Measurements from ENCODE around the gene FAIM2. TPM values are rescaled to one million over a fixed set of nuclear protein-coding genes. Genes with fewer than 3 reads are reported as not detected.

FAIM2 gene
- total RNA-seq, 2 experiments from 2014 or later: 0.53 to 0.91 TPM

- intact Hi-C loops (cut with DNase I, micrococcal nuclease): loop anchor here (1.0 to 2.0 kb wide), 8 partner anchors 15 to 259 kb away; partner anchors contain the start of genes TMBIM6 (in 2 of the 2), BCDIN3D (in 1 of the 2), FMNL3 (in 1 of the 2) and MCRS1 (in 1 of the 2)
- peak overlapping the region; percentile 86 for H3K4me3 Mint-ChIP-seq
- H3K36me3 Mint-ChIP-seq (ENCODE audit: low read depth): no peaks in the 10 kb centered on the region
Measured at GRCh38 chr12:49827401-49828099, 76.2 kb downstream of the FAIM2 start.

DNA sequence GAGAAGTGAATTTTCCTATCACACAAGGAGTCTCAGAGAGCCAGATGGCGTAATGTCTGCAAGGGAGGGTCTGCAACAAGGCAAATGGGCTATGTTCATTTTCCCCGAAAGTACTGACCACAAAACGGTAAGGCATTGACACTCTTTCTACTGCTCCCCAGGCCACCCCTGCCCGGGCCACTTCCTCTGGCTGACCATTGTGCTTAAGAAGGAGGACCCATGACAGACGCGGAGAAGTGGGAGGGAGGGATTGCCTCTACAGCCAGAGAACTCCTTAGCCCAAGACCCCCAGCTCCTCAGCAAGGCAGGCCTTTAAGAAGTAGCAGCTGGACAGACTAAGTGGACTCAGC is 76.7 kb downstream of the FAIM2 start:
- H3K4me3 Mint-ChIP-seq: peak overlapping the region; percentile 86
- no peaks in the 10 kb centered on the region for H3K36me3 Mint-ChIP-seq (ENCODE audit: low read depth)
- ChIA-PET CTCF (interaction anchor here (0.5 to 4.4 kb wide), 8 partner anchors 13 to 141 kb away, joined by 3 to 44 read pairs (median 4); partner anchors contain the start of gene BCDIN3D), POLR2A (interaction anchor here (2.8 kb wide), 1 partner anchor 86 kb away, joined by 9 read pairs; the partner anchor contains the start of gene TMBIM6)
- H3K4me1 Mint-ChIP-seq: peaks cover 26% of the 10 kb centered on the region
- intact Hi-C loops (cut with DNase I, micrococcal nuclease): no loop called here
- no peak overlapping the region for H3K27ac Mint-ChIP-seq
- DNase-seq: no peak
- ATAC-seq: no peak
- no peaks in the 10 kb centered on the region for H3K27me3 Mint-ChIP-seq
- H3K9me3 Mint-ChIP-seq (ENCODE audit: low read depth): no peaks in the 10 kb centered on the region

More at GRCh38 chr12:49827401-49828099, 76.2 kb downstream of the FAIM2 start:
- DNase-seq (peak; percentile 62), ATAC-seq (no peak)
- Mint-ChIP-seq H3K27me3 (no peaks in the 10 kb centered on the region), H3K4me1 (peaks cover 25% of the 10 kb centered on the region), H3K27ac (no peak overlapping the region), H3K9me3 (ENCODE audit: low read depth) (no peaks in the 10 kb centered on the region)
- POLR2A ChIA-PET: interaction anchor here (1.0 to 2.8 kb wide), 3 partner anchors 11 to 86 kb away, joined by 4 to 9 read pairs (median 8); partner anchors contain the start of genes BCDIN3D and TMBIM6
- CTCF ChIA-PET: interaction anchor here (0.5 to 4.4 kb wide), 11 partner anchors 12 to 937 kb away, joined by 3 to 44 read pairs (median 4); partner anchors contain the start of genes ATF1, BCDIN3D and TMBIM6

- ChIA-PET POLR2A (interaction anchor here (1.0 to 2.8 kb wide), 2 partner anchors 12 to 85 kb away, joined by 3 to 9 read pairs; partner anchors contain the start of gene TMBIM6), CTCF (interaction anchor here (0.9 to 4.4 kb wide), 5 partner anchors 17 to 114 kb away, joined by 3 to 23 read pairs (median 4); partner anchors contain the start of genes BCDIN3D and TMBIM6)
- intact Hi-C loops (cut with DNase I, micrococcal nuclease): no loop called here
- peaks cover 36% of the 10 kb centered on the region for H3K4me1 Mint-ChIP-seq
- no peaks in the 10 kb centered on the region for H3K27me3 Mint-ChIP-seq
- no peaks in the 10 kb centered on the region for H3K9me3 Mint-ChIP-seq (ENCODE audit: low read depth)
- no peak overlapping the region for H3K27ac Mint-ChIP-seq
- H3K36me3 Mint-ChIP-seq (ENCODE audit: low read depth): no peaks in the 10 kb centered on the region
- no peak for ATAC-seq
- H3K4me3 Mint-ChIP-seq: no peak overlapping the region
- no peak for DNase-seq
Measured at GRCh38 chr12:49825971-49826421, 77.7 kb downstream of the FAIM2 start.

- Mint-ChIP-seq H3K27me3 (no peaks in the 10 kb centered on the region), H3K27ac (no peak overlapping the region), H3K4me3 (no peak overlapping the region), H3K4me1 (peaks cover 42% of the 10 kb centered on the region), H3K36me3 (ENCODE audit: low read depth) (no peaks in the 10 kb centered on the region), H3K9me3 (ENCODE audit: low read depth) (no peaks in the 10 kb centered on the region)
- ATAC-seq (no peak), DNase-seq (no peak)
- intact Hi-C loops (cut with DNase I, micrococcal nuclease): no loop called here
- POLR2A ChIA-PET: interaction anchor here (2.8 kb wide), 1 partner anchor 84 kb away, joined by 9 read pairs; the partner anchor contains the start of gene TMBIM6
- CTCF ChIA-PET: interaction anchor here (0.9 to 2.8 kb wide), 3 partner anchors 63 to 84 kb away, joined by 4 to 6 read pairs (median 4); partner anchors contain the start of gene TMBIM6
Measured at GRCh38 chr12:49825360-49825970, 78.2 kb downstream of the FAIM2 start.

GRCh38 chr12:49824895-49825294 is 78.8 kb downstream of the FAIM2 start:
- Mint-ChIP-seq H3K36me3 (ENCODE audit: low read depth) (no peaks in the 10 kb centered on the region), H3K27me3 (no peaks in the 10 kb centered on the region), H3K27ac (no peak overlapping the region), H3K4me3 (no peak overlapping the region), H3K9me3 (ENCODE audit: low read depth) (no peaks in the 10 kb centered on the region), H3K4me1 (peaks cover 42% of the 10 kb centered on the region)
- ATAC-seq (no peak), DNase-seq (no peak)
- ChIA-PET POLR2A (interaction anchor here (2.8 kb wide), 1 partner anchor 84 kb away, joined by 9 read pairs; the partner anchor contains the start of gene TMBIM6), CTCF (interaction anchor here (2.8 kb wide), 1 partner anchor 62 kb away, joined by 6 read pairs; no protein-coding TSS in a partner anchor)
- intact Hi-C loops (cut with DNase I, micrococcal nuclease): no loop called here

GRCh38 chr12:49824416-49824815 is 79.3 kb downstream of the FAIM2 start:
- DNase-seq (no peak), ATAC-seq (no peak)
- Mint-ChIP-seq H3K36me3 (ENCODE audit: low read depth) (no peaks in the 10 kb centered on the region), H3K4me1 (peaks cover 41% of the 10 kb centered on the region), H3K27me3 (no peaks in the 10 kb centered on the region), H3K4me3 (no peak overlapping the region), H3K27ac (no peak overlapping the region), H3K9me3 (ENCODE audit: low read depth) (no peaks in the 10 kb centered on the region)
- ChIA-PET CTCF (interaction anchor here (2.8 kb wide), 1 partner anchor 62 kb away, joined by 6 read pairs; no protein-coding TSS in a partner anchor), POLR2A (interaction anchor here (2.8 kb wide), 1 partner anchor 83 kb away, joined by 9 read pairs; the partner anchor contains the start of gene TMBIM6)
- intact Hi-C loops (cut with DNase I, micrococcal nuclease): no loop called here

- DNase-seq (no peak), ATAC-seq (no peak)
- ChIA-PET CTCF (interaction anchor here (2.8 kb wide), 1 partner anchor 62 kb away, joined by 6 read pairs; no protein-coding TSS in a partner anchor), POLR2A (no interaction called here)
- Mint-ChIP-seq H3K27me3 (no peaks in the 10 kb centered on the region), H3K4me1 (peaks cover 37% of the 10 kb centered on the region), H3K4me3 (no peak overlapping the region), H3K36me3 (ENCODE audit: low read depth) (no peaks in the 10 kb centered on the region), H3K27ac (no peak overlapping the region), H3K9me3 (ENCODE audit: low read depth) (no peaks in the 10 kb centered on the region)
- intact Hi-C loops (cut with DNase I, micrococcal nuclease): no loop called here
Measured at GRCh38 chr12:49823951-49824350, 79.7 kb downstream of the FAIM2 start.

GRCh38 chr12:49823350-49823749 is 80.3 kb downstream of the FAIM2 start:
- no peaks in the 10 kb centered on the region for H3K36me3 Mint-ChIP-seq (ENCODE audit: low read depth)
- DNase-seq (no peak), ATAC-seq (no peak)
- H3K4me1 Mint-ChIP-seq: peaks cover 31% of the 10 kb centered on the region
- H3K9me3 Mint-ChIP-seq (ENCODE audit: low read depth): no peaks in the 10 kb centered on the region
- ChIA-PET POLR2A (no interaction called here), CTCF (interaction anchor here (0.6 to 2.8 kb wide), 3 partner anchors 61 to 399 kb away, joined by 3 to 6 read pairs (median 6); no protein-coding TSS in a partner anchor)
- H3K27ac Mint-ChIP-seq: no peak overlapping the region
- H3K4me3 Mint-ChIP-seq: no peak overlapping the region
- H3K27me3 Mint-ChIP-seq: no peaks in the 10 kb centered on the region
- intact Hi-C loops (cut with DNase I, micrococcal nuclease): no loop called here

DNA sequence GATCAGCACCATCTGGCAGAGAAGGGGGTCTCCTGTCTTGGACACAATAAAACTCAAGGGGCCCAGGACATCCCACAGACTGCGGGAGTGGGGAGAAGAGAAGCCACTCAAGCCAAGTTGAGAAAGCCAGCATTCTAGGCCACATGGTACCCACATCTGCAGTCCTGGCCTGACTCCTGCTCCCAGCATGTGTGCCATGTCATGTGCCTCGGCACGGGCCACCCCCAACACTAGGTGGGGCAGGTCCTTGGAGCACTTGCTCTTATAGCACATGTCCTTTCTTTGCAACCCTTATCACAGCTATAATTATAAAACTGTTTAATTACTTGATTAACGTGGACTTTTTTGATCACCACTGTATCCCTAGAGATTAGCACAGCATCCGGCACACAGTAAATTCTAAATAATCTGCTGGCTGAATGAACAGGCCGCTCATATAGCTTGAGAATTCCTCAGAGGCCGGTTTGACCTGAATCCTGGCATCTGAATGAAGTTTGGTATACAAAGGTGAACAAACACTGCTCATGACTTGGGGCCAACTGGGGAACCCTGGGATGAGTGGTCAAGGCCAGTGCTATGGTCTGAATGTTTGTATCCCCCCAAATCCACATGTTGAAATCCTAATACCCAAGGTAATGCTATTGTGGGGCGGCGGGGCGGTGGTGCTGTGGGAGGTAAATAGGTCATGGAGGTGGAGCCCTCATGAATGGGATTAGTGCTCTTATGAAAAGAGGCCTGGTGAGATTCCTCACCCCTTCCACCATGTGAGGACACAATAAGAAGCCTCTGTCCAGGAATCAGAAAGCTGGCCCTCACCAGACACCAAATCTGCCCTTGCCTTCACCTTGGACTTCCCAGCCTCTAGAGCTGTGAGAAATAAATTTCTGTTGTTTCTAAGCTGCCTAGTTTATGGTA is 82.1 kb downstream of the FAIM2 start:
- Mint-ChIP-seq H3K4me1 (peaks cover 28% of the 10 kb centered on the region), H3K27ac (peak overlapping the region; percentile 77), H3K27me3 (no peaks in the 10 kb centered on the region), H3K36me3 (ENCODE audit: low read depth) (peaks cover 2% of the 10 kb centered on the region), H3K4me3 (no peak overlapping the region), H3K9me3 (ENCODE audit: low read depth) (no peaks in the 10 kb centered on the region)
- intact Hi-C loops (cut with DNase I, micrococcal nuclease): no loop called here
- peak; percentile 40 for ATAC-seq
- POLR2A ChIA-PET: no interaction called here
- DNase-seq: no peak
- CTCF ChIA-PET: interaction anchor here (0.6 to 1.6 kb wide), 7 partner anchors 11 to 521 kb away, joined by 3 to 8 read pairs (median 3); no protein-coding TSS in a partner anchor

DNA sequence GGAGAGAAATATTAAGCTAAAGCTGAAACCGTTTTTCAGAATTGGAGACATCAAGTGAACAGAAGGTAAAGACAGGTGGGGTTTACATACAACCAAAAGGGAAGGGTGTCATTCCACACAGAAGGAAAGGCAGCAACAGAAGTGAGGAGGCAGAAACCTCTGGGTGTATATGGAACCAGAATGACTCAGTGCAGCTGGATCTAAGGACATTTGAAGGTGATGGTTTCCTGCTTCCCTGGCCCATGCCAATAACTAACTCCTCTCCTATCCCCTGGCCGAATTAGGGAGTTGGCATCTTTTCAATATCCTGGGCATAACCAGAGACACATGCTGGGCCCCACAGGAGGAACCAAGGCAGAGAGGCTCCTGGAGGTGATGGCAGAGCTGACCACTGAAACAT is 83.9 kb downstream of the FAIM2 start:
- ATAC-seq (no peak), DNase-seq (no peak)
- Mint-ChIP-seq H3K27me3 (no peaks in the 10 kb centered on the region), H3K36me3 (ENCODE audit: low read depth) (peaks cover 2% of the 10 kb centered on the region), H3K27ac (no peak overlapping the region), H3K4me3 (no peak overlapping the region), H3K9me3 (ENCODE audit: low read depth) (no peaks in the 10 kb centered on the region), H3K4me1 (peaks cover 22% of the 10 kb centered on the region)
- intact Hi-C loops (cut with DNase I, micrococcal nuclease): no loop called here
- POLR2A ChIA-PET: interaction anchor here (0.6 kb wide), 1 partner anchor 21 kb away, joined by 4 read pairs; no protein-coding TSS in a partner anchor
- CTCF ChIA-PET: interaction anchor here (0.7 to 1.2 kb wide), 5 partner anchors 23 to 251 kb away, joined by 3 to 4 read pairs (median 3); partner anchors contain the start of gene BCDIN3D
